Activated B cell treated with CpG ODN at 0.5 μM for 24 hours (primary cell): ENCODE data around the gene TIMM29. TPM values are rescaled to one million over a fixed set of nuclear protein-coding genes. Genes with fewer than 3 reads are reported as not detected.

ENCODE experiments used
- ATAC-seq: fragments of 200-7000 bp; cut with Tn5 transposase; one replicate; pipeline ENCODE4 v1.10.0; 2021; ENCODE audit warnings: low read depth, mild to moderate bottlenecking, moderate library complexity
- CTCF ChIA-PET: fragments of 350-600 bp; sonication (Branson Sonifier 250); formaldehyde crosslinking; loops from one replicate; lab custom pipeline; 2021; ENCODE audit warnings: antibody characterized with exemption; lab: Charles Lee
- POLR2A ChIA-PET: fragments of 350-600 bp; sonication (Branson Sonifier 250); formaldehyde crosslinking; loops from one replicate; lab custom pipeline; 2021; ENCODE audit warnings: antibody characterized with exemption; lab: Charles Lee
- DNase-seq: peaks from one replicate; pipeline ENCODE4 v3.0.0; 2022
- H3K27ac Mint-ChIP-seq: one replicate; pipeline ENCODE4 v1.8.0; 2020; ENCODE audit warnings: mixed read lengths
- H3K27me3 Mint-ChIP-seq: one replicate; pipeline ENCODE4 v1.8.0; 2021; ENCODE audit warnings: mixed read lengths
- H3K36me3 Mint-ChIP-seq: one replicate; pipeline ENCODE4 v1.8.0; 2021; ENCODE audit warnings: low read depth, mixed read lengths
- H3K4me1 Mint-ChIP-seq: one replicate; pipeline ENCODE4 v1.8.0; 2021; ENCODE audit warnings: mixed read lengths
- H3K4me3 Mint-ChIP-seq: one replicate; pipeline ENCODE4 v1.8.0; 2020; ENCODE audit warnings: mild to moderate bottlenecking, mixed read lengths
- H3K9me3 Mint-ChIP-seq: one replicate; pipeline ENCODE4 v1.8.0; 2020; ENCODE audit warnings: mixed read lengths
- intact Hi-C: fragments of 100-400 bp; cut with micrococcal nuclease; formaldehyde crosslinking; loops from one replicate; pipeline ENCODE4 v1.15.1; 2024
- total RNA-seq: library from RNA; stranded (reverse); gene quantifications from 2 replicates; pipeline ENCODE4 v1.2.3, GENCODE V29; 2022
- TF ChIP-seq, protein P1 (sequence below): fragments of 200-600 bp; IDR thresholded peaks from one replicate; pipeline ENCODE4 v1.8.0; 2022; ENCODE audit warnings: antibody characterized with exemption, mild to moderate bottlenecking

The TIMM29 gene
- total RNA-seq, 1 donor from 2014 or later: 19.5 TPM

DNA sequence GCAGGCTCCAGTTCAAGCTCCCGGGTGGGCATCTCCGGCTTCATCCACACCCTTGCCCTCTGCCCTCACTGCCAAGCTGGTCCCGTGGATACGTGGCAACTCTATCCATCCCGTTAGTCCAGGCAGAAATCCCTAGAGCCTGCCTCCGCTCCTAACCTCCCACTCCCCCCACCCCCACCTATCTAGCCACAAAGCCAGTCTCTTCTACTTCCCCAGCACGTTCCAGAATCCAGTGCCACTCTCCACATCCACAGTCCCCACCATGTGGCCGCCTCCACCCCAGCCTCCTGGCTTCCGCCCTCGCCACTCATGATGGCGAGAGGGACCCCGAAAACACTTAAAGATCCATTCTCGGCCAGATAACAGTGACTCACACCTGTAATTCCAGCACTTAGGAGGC lies 4.0 kb upstream of the TIMM29 start:
- CTCF ChIA-PET: no interaction called here
- TF ChIP-seq, protein P1, sequence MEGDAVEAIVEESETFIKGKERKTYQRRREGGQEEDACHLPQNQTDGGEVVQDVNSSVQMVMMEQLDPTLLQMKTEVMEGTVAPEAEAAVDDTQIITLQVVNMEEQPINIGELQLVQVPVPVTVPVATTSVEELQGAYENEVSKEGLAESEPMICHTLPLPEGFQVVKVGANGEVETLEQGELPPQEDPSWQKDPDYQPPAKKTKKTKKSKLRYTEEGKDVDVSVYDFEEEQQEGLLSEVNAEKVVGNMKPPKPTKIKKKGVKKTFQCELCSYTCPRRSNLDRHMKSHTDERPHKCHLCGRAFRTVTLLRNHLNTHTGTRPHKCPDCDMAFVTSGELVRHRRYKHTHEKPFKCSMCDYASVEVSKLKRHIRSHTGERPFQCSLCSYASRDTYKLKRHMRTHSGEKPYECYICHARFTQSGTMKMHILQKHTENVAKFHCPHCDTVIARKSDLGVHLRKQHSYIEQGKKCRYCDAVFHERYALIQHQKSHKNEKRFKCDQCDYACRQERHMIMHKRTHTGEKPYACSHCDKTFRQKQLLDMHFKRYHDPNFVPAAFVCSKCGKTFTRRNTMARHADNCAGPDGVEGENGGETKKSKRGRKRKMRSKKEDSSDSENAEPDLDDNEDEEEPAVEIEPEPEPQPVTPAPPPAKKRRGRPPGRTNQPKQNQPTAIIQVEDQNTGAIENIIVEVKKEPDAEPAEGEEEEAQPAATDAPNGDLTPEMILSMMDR: no peak
- POLR2A ChIA-PET: no interaction called here
- ATAC-seq: no peak
- H3K27me3 Mint-ChIP-seq: no peaks in the 10 kb centered on the region
- peaks cover 37% of the 10 kb centered on the region for H3K36me3 Mint-ChIP-seq
- H3K4me1 Mint-ChIP-seq: peaks cover 17% of the 10 kb centered on the region
- no peaks in the 10 kb centered on the region for H3K9me3 Mint-ChIP-seq
- intact Hi-C loops: no loop called here
- H3K27ac Mint-ChIP-seq: peak overlapping the region; percentile 41
- H3K4me3 Mint-ChIP-seq: no peak overlapping the region
- no peak for DNase-seq

DNA sequence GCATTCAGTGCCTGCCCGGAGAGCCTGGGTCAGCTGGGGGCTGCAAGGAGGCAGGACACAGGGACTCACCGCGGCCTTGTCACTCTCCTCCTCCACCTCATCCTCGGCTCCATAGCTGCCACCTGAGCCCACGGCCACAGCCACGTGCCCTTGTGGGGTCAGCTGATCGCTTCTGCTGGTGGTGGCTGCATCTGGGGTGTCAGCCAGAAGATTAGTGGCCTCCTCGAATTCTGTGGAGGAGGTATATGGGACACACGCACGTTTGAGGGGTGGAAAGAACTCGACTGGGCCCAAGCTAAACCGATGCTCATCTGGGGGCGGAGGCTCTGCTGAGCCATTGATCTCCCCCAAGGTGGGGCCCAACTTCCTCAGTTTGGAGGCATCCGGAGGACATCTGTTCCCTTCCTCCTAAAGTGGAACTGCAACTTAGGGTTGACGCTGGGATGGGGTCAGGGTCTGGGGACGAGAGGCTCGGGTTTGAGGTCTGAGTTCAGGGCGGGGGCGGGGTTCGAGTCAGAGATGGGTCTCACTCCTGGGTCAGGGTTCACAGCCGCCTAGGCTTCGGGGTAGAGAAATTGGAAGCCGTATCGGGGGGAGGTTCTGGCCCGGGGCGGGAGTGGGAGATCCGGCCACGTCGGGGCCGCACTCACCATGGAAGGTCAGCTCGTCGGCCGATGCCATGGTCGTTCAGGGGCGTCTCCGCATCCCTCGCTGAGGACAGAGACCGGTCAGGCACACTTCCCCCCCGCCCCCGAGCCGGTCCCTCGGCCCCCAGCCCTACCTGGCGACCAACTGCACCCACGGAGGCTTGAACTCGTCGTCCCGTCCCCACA lies 665 bp upstream of the TIMM29 start:
- DNase-seq (no peak), ATAC-seq (no peak)
- H3K36me3 Mint-ChIP-seq: peaks cover 14% of the 10 kb centered on the region
- H3K9me3 Mint-ChIP-seq: no peaks in the 10 kb centered on the region
- TF ChIP-seq, protein P1: no peak
- ChIA-PET POLR2A (interaction anchor here (0.6 to 1.0 kb wide), 4 partner anchors 9 to 276 kb away, joined by 3 to 15 read pairs (median 4); no protein-coding TSS in a partner anchor), CTCF (interaction anchor here (1.5 kb wide), 1 partner anchor 14 kb away, joined by 3 read pairs; no protein-coding TSS in a partner anchor)
- no peaks in the 10 kb centered on the region for H3K27me3 Mint-ChIP-seq
- H3K4me1 Mint-ChIP-seq: peaks cover 20% of the 10 kb centered on the region
- intact Hi-C loops: loop anchor here (1.0 to 5.0 kb wide), 3 partner anchors 34 to 57 kb away; partner anchors contain the start of genes CARM1 and SMARCA4
- peak overlapping the region; percentile 81 for H3K27ac Mint-ChIP-seq
- H3K4me3 Mint-ChIP-seq: peak overlapping the region; percentile 92

DNA sequence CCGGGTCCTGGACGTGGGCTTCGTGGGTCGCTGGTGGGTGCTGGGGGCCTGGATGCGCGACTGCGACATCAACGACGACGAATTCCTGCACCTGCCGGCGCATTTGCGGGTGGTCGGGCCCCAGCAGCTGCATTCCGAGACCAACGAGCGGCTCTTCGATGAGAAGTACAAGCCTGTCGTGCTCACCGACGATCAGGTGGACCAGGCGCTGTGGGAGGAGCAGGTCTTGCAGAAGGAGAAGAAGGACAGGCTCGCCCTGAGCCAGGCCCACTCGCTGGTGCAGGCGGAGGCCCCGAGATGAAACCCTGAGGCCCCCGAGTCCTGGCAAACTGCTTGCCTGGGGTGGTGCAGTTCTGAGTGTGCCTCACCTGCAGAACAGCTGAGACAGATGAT lies 787 bp downstream of the TIMM29 start:
- TF ChIP-seq, protein P1: no peak
- peak overlapping the region; percentile 92 for H3K4me3 Mint-ChIP-seq
- ATAC-seq: no peak
- no peak for DNase-seq
- ChIA-PET CTCF (interaction anchor here (0.9 kb wide), 1 partner anchor 65 kb away, joined by 3 read pairs; no protein-coding TSS in a partner anchor), POLR2A (interaction anchor here (0.6 kb wide), 4 partner anchors 12 to 823 kb away, joined by 3 to 5 read pairs (median 4); partner anchors contain the start of gene SWSAP1)
- H3K27me3 Mint-ChIP-seq: no peaks in the 10 kb centered on the region
- peaks cover 20% of the 10 kb centered on the region for H3K4me1 Mint-ChIP-seq
- H3K27ac Mint-ChIP-seq: no peak overlapping the region
- H3K9me3 Mint-ChIP-seq: no peaks in the 10 kb centered on the region
- intact Hi-C loops: loop anchor here (5.0 kb wide), 1 partner anchor 33 kb away; the partner anchor contains the start of gene SMARCA4
- peaks cover 5% of the 10 kb centered on the region for H3K36me3 Mint-ChIP-seq

DNA sequence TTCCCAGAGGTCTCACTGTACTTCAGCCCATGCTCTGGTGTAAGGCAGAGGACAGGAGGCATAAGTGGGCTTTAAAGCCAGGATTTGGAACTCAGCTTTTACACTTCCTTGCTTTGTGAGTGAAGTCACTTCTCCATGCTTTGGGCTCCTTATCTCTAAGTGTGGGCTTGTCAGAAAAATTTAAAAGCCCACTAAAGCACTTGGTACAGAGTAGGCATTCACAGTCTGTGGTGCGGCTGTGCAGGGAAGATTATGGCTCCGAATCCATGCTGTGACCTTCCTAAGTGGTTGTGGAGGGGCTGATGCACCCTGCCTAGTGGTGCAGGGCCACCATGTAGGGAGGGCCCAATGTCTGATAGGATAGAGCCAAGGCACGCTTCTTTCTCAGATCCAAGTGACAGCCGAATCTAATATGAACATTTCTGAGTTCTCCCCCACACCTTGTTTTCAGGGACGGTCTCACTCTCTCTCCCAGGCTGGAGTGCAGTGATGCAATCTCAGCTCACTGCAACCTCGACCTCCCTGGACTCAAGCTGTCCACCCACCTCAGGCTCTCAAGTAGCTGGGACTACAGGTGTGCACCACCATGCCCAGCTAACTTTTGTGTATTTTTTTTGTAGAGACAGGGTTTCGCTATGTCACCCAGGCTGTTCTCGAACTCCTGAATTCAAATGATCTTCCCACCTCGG lies 6.9 kb downstream of the TIMM29 start:
- TF ChIP-seq, protein P1: no peak
- peaks cover 3% of the 10 kb centered on the region for H3K4me1 Mint-ChIP-seq
- no peak for ATAC-seq
- no peak overlapping the region for H3K27ac Mint-ChIP-seq
- ChIA-PET POLR2A (interaction anchor here (0.5 to 0.6 kb wide), 2 partner anchors 14 to 30 kb away, joined by 5 to 6 read pairs; no protein-coding TSS in a partner anchor), CTCF (interaction anchor here (1.0 to 2.2 kb wide), 5 partner anchors 9 to 100 kb away, joined by 3 to 12 read pairs (median 5); partner anchors contain the start of gene CARM1)
- no peak for DNase-seq
- intact Hi-C loops: loop anchor here (1.0 kb wide), 1 partner anchor 196 kb away; no protein-coding TSS in a partner anchor
- H3K36me3 Mint-ChIP-seq: peaks cover 4% of the 10 kb centered on the region
- H3K27me3 Mint-ChIP-seq: no peaks in the 10 kb centered on the region
- H3K9me3 Mint-ChIP-seq: no peaks in the 10 kb centered on the region
- H3K4me3 Mint-ChIP-seq: no peak overlapping the region
